Fibroblast of mammary gland (primary cell): ENCODE results near the gene ARID5B.
A peak's percentile ranks its signal among the peaks of the same experiment; 100 is the strongest.

Source experiments
- DNase-seq: peaks from one replicate; pipeline ENCODE4 v3.0.0-alpha.2; 2010; ENCODE audit warnings: low read depth
- H3K4me3 ChIP-seq: 2 replicates; pipeline ENCODE4 v1.5.1; 2011; ENCODE audit warnings: low read depth, mild to moderate bottlenecking, low read length, moderate library complexity; ENCODE audit not compliant: control insufficient read depth
- TF ChIP-seq, protein P1 (sequence below): conservative IDR thresholded peaks from 2 replicates; pipeline ENCODE4 v1.5.1; 2011; ENCODE audit warnings: low read depth, low read length, inconsistent platforms; ENCODE audit not compliant: control insufficient read depth, insufficient read depth

The ARID5B gene

DNA sequence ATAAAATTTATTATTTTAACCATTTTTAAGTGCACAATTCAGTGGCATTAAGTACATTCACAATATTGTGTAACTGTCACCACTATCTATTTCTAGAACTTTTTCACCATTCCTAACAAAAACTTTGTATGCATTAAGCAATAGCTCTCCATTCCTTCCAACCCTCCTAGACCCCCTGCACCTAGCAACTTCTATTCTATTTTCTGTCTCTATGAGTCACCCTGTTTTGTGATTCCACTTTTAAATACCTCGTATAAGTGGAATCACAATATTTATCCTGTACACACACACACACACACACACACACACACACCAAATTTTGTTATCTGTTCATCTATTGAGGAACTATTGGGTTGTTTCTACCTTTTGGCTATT is 89.2 kb downstream of the ARID5B start:
- peak; percentile 43 for DNase-seq
- TF ChIP-seq, protein P1, sequence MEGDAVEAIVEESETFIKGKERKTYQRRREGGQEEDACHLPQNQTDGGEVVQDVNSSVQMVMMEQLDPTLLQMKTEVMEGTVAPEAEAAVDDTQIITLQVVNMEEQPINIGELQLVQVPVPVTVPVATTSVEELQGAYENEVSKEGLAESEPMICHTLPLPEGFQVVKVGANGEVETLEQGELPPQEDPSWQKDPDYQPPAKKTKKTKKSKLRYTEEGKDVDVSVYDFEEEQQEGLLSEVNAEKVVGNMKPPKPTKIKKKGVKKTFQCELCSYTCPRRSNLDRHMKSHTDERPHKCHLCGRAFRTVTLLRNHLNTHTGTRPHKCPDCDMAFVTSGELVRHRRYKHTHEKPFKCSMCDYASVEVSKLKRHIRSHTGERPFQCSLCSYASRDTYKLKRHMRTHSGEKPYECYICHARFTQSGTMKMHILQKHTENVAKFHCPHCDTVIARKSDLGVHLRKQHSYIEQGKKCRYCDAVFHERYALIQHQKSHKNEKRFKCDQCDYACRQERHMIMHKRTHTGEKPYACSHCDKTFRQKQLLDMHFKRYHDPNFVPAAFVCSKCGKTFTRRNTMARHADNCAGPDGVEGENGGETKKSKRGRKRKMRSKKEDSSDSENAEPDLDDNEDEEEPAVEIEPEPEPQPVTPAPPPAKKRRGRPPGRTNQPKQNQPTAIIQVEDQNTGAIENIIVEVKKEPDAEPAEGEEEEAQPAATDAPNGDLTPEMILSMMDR, result no peak
- H3K4me3 ChIP-seq, result no peak overlapping the region

- no peak for DNase-seq
- H3K4me3 ChIP-seq, result no peak overlapping the region
- TF ChIP-seq, protein P1, result no peak
Measured at GRCh38 chr10:61991166-61991565, 89.7 kb downstream of the ARID5B start.

DNA sequence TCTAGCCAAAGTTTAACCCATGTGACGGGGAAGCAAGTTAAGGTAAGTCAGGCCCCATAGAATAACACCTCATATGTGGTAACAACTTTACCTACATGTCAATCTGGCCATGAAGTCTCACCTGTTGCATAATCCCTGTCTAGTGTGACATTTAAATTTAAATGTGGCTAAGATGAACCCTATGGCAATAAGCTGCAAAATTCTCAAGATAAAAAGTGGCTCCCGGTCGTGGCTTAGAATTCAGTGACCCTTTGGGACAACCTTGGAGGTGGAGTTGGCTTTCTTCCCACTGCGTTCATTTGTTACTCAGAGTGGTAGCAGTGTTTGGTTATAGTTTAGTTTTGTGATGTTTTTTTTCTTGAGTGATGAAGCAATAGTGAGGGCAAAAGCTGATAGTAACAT is 90.6 kb downstream of the ARID5B start:
- DNase-seq, result peak; percentile 85
- TF ChIP-seq, protein P1, result no peak
- H3K4me3 ChIP-seq, result no peak overlapping the region

DNA sequence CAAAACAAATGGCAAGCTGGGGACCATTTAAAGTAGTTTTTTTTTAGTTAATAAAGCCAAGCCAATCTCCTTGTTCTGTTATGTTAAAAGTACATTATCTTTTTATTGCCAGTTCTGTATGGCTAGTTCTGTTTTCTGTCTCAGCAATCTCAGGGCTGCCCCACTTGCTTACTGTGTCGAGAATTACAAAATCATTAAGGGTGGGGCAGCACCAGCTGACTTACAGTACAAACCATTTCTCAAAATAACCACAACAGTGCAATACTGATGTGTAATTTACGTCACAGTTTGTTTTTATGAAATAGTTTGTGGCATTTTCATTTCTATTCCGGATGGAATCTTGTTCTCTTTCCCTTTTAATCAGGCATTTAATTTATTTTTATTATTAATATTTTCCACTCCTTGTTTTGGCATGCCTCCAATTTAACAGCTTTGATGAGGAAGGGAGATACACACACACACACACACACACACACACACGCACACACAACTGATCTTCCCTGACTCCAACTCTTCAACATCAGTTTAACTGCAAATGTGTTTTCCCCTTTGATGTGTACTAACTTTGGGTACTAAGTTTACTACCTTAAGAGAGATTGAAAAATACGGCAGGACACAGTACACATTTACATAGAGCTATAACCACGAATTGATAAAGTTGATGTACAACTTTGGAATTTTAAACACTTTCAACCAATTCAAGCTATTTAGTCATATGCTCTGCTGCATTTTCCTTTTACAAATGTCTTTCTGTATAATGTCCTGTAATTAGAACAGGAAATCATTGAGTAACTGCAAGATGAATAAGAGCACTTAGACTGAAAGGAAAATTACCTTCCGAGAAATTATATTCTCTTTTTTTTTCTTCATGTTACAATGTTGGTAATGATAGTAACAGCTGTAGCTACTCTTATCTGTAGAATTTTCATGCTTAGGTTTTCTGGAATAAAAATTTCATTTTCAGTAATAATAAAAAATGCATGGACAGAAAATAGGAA is 91.5 kb downstream of the ARID5B start:
- H3K4me3 ChIP-seq, result peak overlapping the region; percentile 22
- TF ChIP-seq, protein P1, result no peak
- peak; percentile 97 for DNase-seq

DNA sequence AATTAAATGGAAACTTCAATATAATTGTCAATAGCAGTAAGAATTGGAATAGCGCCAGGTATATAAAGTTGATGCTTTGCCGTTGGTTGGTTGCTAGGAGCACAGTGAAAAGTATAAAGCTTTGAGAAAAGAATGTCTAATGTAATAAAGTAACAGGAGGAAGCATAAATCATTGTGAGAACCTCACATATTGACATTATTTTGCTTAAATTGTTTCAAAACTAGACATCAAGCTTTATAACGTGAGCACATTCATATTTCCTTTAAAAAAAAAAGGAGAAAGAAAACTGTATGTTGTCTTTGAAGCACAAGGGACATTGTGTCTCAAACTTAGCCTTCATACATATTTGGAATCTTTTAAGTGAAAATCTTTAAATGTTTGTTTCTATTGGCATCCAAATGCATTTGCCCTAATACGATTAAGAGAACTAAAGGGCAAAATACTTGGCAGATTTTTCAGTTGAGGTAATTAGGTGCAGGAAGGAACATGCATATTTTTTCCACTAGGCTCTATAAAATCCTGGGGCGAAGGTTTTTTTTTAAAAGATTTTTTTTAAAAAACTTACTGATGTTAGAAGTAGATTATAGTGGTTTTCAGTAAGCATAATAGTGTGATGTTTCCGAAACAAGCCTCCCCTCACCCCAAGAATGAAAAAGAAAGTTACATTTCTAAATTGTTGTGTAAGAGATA is 92.4 kb downstream of the ARID5B start:
- H3K4me3 ChIP-seq, result no peak overlapping the region
- TF ChIP-seq, protein P1, result no peak
- no peak for DNase-seq

GRCh38 chr10:61994405-61995219 is 93.1 kb downstream of the ARID5B start:
- TF ChIP-seq, protein P1, result no peak
- no peak for DNase-seq
- H3K4me3 ChIP-seq, result no peak overlapping the region
